Gastrocnemius medialis (tissue), 4 donors: ENCODE measurements around the gene INPP4B.

ENCODE experiments used
- CTCF ChIP-seq, 5 experiments: fragments of 450-650 bp in 3 of 5; fragments of 200-600 bp in 2 of 5; sonication (generic) in 2 of 5; IDR thresholded peaks in 4 of 5; conservative IDR thresholded peaks in 1 of 5; 1 replicate in 4 of 5; 2 replicates in 1 of 5; pipeline ENCODE4 v1.5.1; 2016 to 2019; ENCODE audit warnings: antibody characterized with exemption in 5 of 5, mild to moderate bottlenecking in 3 of 5, moderate library complexity in 3 of 5
- POLR2A ChIP-seq, 2 donors: fragments of 450-650 bp; IDR thresholded peaks; one replicate each; pipeline ENCODE4 v1.6.1; 2017; ENCODE audit warnings: antibody characterized with exemption in 2 of 2, mild to moderate bottlenecking in 2 of 2, moderate library complexity in 2 of 2

GRCh38 chr4:142030010-142030409 is 816.1 kb downstream of the INPP4B start:
- no peak for TF ChIP-seq CTCF (IDR thresholded peaks at IDR 0.05 in 4 of 5, conservative IDR thresholded peaks at IDR 0.05 in 1 of 5)
- TF ChIP-seq POLR2A (IDR thresholded peaks at IDR 0.05) = no peak
